GM23338 (cell line): ENCODE measurements around the gene TNK2.

ENCODE experiments used
- CTCF ChIP-seq, 2 experiments: fragments of 200-600 bp in 1 of 2; sonication (generic) in 1 of 2; conservative IDR thresholded peaks; 2 replicates each; pipeline versions ENCODE4 v1.5.1 to v1.6.1; 2016 to 2017; ENCODE audit warnings: antibody characterized with exemption in 2 of 2, low read depth in 2 of 2, mild to moderate bottlenecking in 2 of 2, moderate library complexity in 1 of 2
- EZH2 ChIP-seq: fragments of 200-600 bp; sonication (generic); IDR thresholded peaks from one replicate; pipeline ENCODE4 v1.8.0; 2017; ENCODE audit warnings: antibody characterized with exemption, mild to moderate bottlenecking, low read depth; ENCODE audit not compliant: unreplicated experiment
- EZH2phosphoT487 ChIP-seq: fragments of 200-600 bp; sonication (generic); IDR thresholded peaks from one replicate; pipeline ENCODE4 v1.8.1; 2018; ENCODE audit warnings: antibody characterized with exemption; ENCODE audit not compliant: unreplicated experiment
- POLR2AphosphoS5 ChIP-seq: IDR thresholded peaks from 2 replicates; pipeline ENCODE4 v1.6.1; 2016; ENCODE audit warnings: antibody characterized with exemption, low read depth
- REST ChIP-seq: IDR thresholded peaks from one replicate; pipeline ENCODE4 v1.6.1; 2018; ENCODE audit warnings: antibody characterized with exemption; ENCODE audit not compliant: unreplicated experiment

DNA sequence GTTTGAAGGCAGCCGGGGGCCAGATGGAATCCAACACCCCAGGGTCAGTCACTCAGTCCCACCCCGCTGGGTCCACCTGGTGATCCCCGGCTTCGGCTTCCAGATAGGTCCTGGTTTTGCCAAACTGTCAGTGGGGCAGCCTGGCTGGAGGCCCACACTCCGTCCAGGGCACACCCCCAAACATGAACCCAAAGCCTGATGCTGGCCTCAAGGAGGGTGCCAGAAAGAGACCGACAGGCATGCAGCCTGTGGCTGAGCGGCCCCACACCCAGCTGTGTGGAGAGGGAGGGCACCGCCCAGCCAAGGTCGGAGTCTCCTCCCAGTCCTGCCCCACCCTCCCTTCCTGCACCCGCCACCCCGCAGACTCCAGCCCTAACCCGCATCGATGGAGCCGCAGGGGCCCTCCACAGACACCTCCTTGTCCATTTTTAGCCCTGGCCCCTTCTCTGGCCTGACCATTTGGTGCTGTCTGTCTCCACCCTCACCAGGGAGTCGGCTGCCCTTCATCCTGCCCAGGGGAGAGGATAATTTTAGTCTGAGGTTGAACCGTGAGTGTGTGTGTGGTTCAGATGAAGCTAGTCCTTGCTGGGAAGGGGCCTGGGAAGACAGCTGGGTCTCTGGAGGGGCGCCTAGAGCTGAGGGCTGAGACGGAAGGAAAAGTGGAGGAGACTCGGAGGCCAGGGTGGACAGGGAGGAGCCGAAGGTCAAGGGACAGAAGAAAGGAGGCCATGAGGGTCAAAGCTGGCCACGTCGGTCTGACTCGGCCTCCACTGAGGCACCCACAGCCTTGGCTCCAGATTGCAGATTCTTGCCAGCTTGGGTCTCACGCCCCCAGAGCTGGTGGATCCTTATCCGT is 23.1 kb downstream of the TNK2 start:
- TF ChIP-seq CTCF (conservative IDR thresholded peaks at IDR 0.05; ENCODE audit: low read depth in 2 of 2) (no peak), EZH2 (no peak), EZH2phosphoT487 (no peak), POLR2AphosphoS5 (no peak), REST (no peak)
